H1 (cell line): Measurements from ENCODE around the gene PAX7. TPM values are rescaled to one million over a fixed set of nuclear protein-coding genes. Genes with fewer than 3 reads are reported as not detected.

Experiments
- CTCF ChIA-PET: fragments of 300-600 bp; sonication (Branson Sonifier 250); formaldehyde crosslinking; loops from one replicate; lab custom pipeline; 2021; ENCODE audit not compliant: partially characterized antibody; lab: Charles Lee
- POLR2A ChIA-PET: fragments of 300-600 bp; sonication (Branson Sonifier 250); formaldehyde crosslinking; loops from one replicate; lab custom pipeline; 2021; ENCODE audit warnings: inconsistent platforms; ENCODE audit not compliant: partially characterized antibody; lab: Charles Lee
- DNase-seq, 2 experiments: peaks; one replicate each; pipeline versions ENCODE4 v3.0.0 to v3.0.0-alpha.2; 2010 to 2022; ENCODE audit warnings: low spot score in 2 of 2, low read depth in 1 of 2, mixed read lengths in 1 of 2
- FAIRE-seq: peaks from 2 replicates; lab custom pipeline; 2011; peaks lifted over from hg19 to GRCh38; lab: Jason Lieb, UNC
- H2AFZ ChIP-seq: 2 replicates; pipeline ENCODE4 v1.8.1; 2012; ENCODE audit warnings: low read length, inconsistent platforms
- H2AK5ac ChIP-seq: 2 replicates; pipeline ENCODE4 v1.6.1; 2013; ENCODE audit warnings: low read depth, low read length
- H2BK120ac ChIP-seq: replicated peaks from 2 replicates; pipeline ENCODE3; 2013; ENCODE audit warnings: low read depth, low read length, inconsistent platforms
- H2BK12ac ChIP-seq: 2 replicates; pipeline ENCODE4 v1.6.1; 2013; ENCODE audit warnings: low read depth, low read length
- H2BK15ac ChIP-seq: 2 replicates; pipeline ENCODE4 v1.6.1; 2013; ENCODE audit warnings: low read length
- H2BK20ac ChIP-seq: 2 replicates; pipeline ENCODE4 v1.6.1; 2013; ENCODE audit warnings: low read length
- H2BK5ac ChIP-seq: 2 replicates; pipeline ENCODE4 v1.6.1; 2013; ENCODE audit warnings: low read depth, low read length
- H3K14ac ChIP-seq: 2 replicates; pipeline ENCODE4 v1.6.1; 2013; ENCODE audit warnings: inconsistent platforms; ENCODE audit not compliant: insufficient read length
- H3K18ac ChIP-seq: 2 replicates; pipeline ENCODE4 v1.6.1; 2013; ENCODE audit warnings: low read length; ENCODE audit errors: extremely low read depth
- H3K23ac ChIP-seq: 2 replicates; pipeline ENCODE4 v1.6.1; 2013; ENCODE audit warnings: inconsistent platforms; ENCODE audit not compliant: insufficient read length
- H3K23me2 ChIP-seq: 2 replicates; pipeline ENCODE4 v1.6.1; 2013; ENCODE audit warnings: low read depth, low read length
- H3K27ac ChIP-seq: 2 replicates; pipeline ENCODE4 v1.6.1; 2011; ENCODE audit warnings: low read depth, low read length, inconsistent platforms
- H3K27me3 ChIP-seq, 4 experiments: replicated peaks in 1 of 4; 1 replicate in 1 of 4; 2 replicates in 3 of 4; pipeline versions ENCODE4 v1.6.1 to v1.8.1; 2011 to 2013; ENCODE audit warnings: low read length in 3 of 4, mild to moderate bottlenecking in 3 of 4, inconsistent platforms in 2 of 4, mixed read lengths in 2 of 4, moderate library complexity in 1 of 4; ENCODE audit not compliant: control insufficient read depth in 3 of 4, insufficient read depth in 3 of 4; ENCODE audit errors: extremely low read depth in 1 of 4
- H3K36me3 ChIP-seq, 4 experiments: 2 replicates each; pipeline versions ENCODE4 v1.6.1 to v1.8.1; 2011 to 2013; ENCODE audit warnings: mild to moderate bottlenecking in 4 of 4, low read length in 3 of 4, moderate library complexity in 2 of 4, control low read depth in 1 of 4, inconsistent platforms in 1 of 4; ENCODE audit not compliant: insufficient read depth in 4 of 4, control insufficient read depth in 2 of 4
- H3K4ac ChIP-seq: replicated peaks from 2 replicates; pipeline ENCODE3; 2013; ENCODE audit warnings: low read length, low read depth, mixed read lengths, inconsistent platforms; ENCODE audit not compliant: insufficient read length
- H3K4me1 ChIP-seq, 4 experiments: replicated peaks in 1 of 4; 1 replicate in 1 of 4; 2 replicates in 3 of 4; pipeline versions ENCODE4 v1.6.1 to v1.8.1; 2011 to 2013; ENCODE audit warnings: low read length in 3 of 4, inconsistent platforms in 2 of 4, mixed read lengths in 1 of 4; ENCODE audit not compliant: insufficient read depth in 4 of 4, control insufficient read depth in 3 of 4
- H3K4me2 ChIP-seq, 2 experiments: 2 replicates each; pipeline versions ENCODE4 v1.6.1 to v1.8.1; 2011 to 2013; ENCODE audit warnings: low read depth in 2 of 2, low read length in 2 of 2, control low read depth in 1 of 2, inconsistent platforms in 1 of 2, mild to moderate bottlenecking in 1 of 2; ENCODE audit not compliant: insufficient read depth in 1 of 2
- H3K4me3 ChIP-seq, 4 experiments: fragments of 200-600, 300-600 bp in 1 of 4; sonication (generic), shearing (Covaris generic), sonication (Bioruptor Twin) in 1 of 4; 2 replicates each; pipeline versions ENCODE4 v1.5.1 to v1.8.1; 2011 to 2016; ENCODE audit warnings: low read length in 4 of 4, low read depth in 3 of 4, control low read depth in 2 of 4, inconsistent platforms in 2 of 4, mild to moderate bottlenecking in 2 of 4, mixed read lengths in 1 of 4, moderate library complexity in 1 of 4; ENCODE audit not compliant: insufficient read depth in 2 of 4; ENCODE audit errors: extremely low read depth in 1 of 4
- H3K56ac ChIP-seq: replicated peaks from 2 replicates; pipeline ENCODE3; 2013; ENCODE audit warnings: low read depth, mild to moderate bottlenecking, mixed read lengths, low read length, inconsistent platforms; ENCODE audit not compliant: insufficient read length
- H3K79me1 ChIP-seq: 2 replicates; pipeline ENCODE4 v1.6.1; 2013; ENCODE audit warnings: low read depth, low read length, control low read depth
- H3K79me2 ChIP-seq, 2 experiments: 2 replicates each; pipeline versions ENCODE4 v1.6.1 to v1.8.1; 2012 to 2013; ENCODE audit warnings: low read length in 2 of 2, mild to moderate bottlenecking in 2 of 2, inconsistent platforms in 1 of 2; ENCODE audit not compliant: insufficient read depth in 2 of 2, control insufficient read depth in 1 of 2
- H3K9ac ChIP-seq, 4 experiments: replicated peaks in 1 of 4; 1 replicate in 1 of 4; 2 replicates in 3 of 4; pipeline versions ENCODE4 v1.6.1 to v1.8.1; 2011 to 2013; ENCODE audit warnings: low read depth in 3 of 4, low read length in 3 of 4, control low read depth in 2 of 4, mild to moderate bottlenecking in 2 of 4, moderate library complexity in 2 of 4, inconsistent platforms in 1 of 4; ENCODE audit errors: extremely low read depth in 1 of 4
- H3K9me3 ChIP-seq, 2 experiments: 2 replicates each; pipeline versions ENCODE4 v1.6.1 to v1.8.1; 2012 to 2013; ENCODE audit warnings: mild to moderate bottlenecking in 2 of 2, moderate library complexity in 2 of 2, control low read depth in 1 of 2, inconsistent platforms in 1 of 2, low read depth in 1 of 2, low read length in 1 of 2, mixed read lengths in 1 of 2; ENCODE audit not compliant: insufficient read depth in 2 of 2
- H4K20me1 ChIP-seq, 2 experiments: replicated peaks in 1 of 2; 2 replicates each; pipeline versions ENCODE3 to v1.8.1; 2011 to 2013; ENCODE audit warnings: inconsistent platforms in 2 of 2, low read length in 2 of 2, mild to moderate bottlenecking in 1 of 2; ENCODE audit not compliant: insufficient read depth in 2 of 2, control insufficient read depth in 1 of 2
- H4K5ac ChIP-seq: 2 replicates; pipeline ENCODE4 v1.6.1; 2013; ENCODE audit warnings: low read length, low read depth, mixed read lengths, inconsistent platforms; ENCODE audit not compliant: insufficient read length
- H4K8ac ChIP-seq: 2 replicates; pipeline ENCODE4 v1.8.0; 2013; ENCODE audit warnings: mild to moderate bottlenecking, moderate library complexity, low read length, inconsistent platforms; ENCODE audit not compliant: insufficient read depth; ENCODE audit errors: extremely low read depth
- H4K91ac ChIP-seq: replicated peaks from 2 replicates; pipeline ENCODE3; 2013; ENCODE audit warnings: low read length, mixed read lengths, inconsistent platforms; ENCODE audit not compliant: insufficient read length
- BACH1 ChIP-seq: IDR thresholded peaks from 2 replicates; pipeline ENCODE4 v1.6.1; 2012; ENCODE audit warnings: low read length, improper control_type of control experiment
- CBX5 ChIP-seq: fragments of 300-800, 300-1000 bp; sonication (generic); IDR thresholded peaks from 2 replicates; pipeline ENCODE4 v1.7.1; 2016; ENCODE audit warnings: antibody characterized with exemption, low read length, low read depth
- EP300 ChIP-seq, 2 experiments: IDR thresholded peaks; 1 replicate in 1 of 2; 2 replicates in 1 of 2; pipeline ENCODE4 v1.6.1; 2011 to 2012; ENCODE audit warnings: low read depth in 2 of 2, low read length in 2 of 2, mild to moderate bottlenecking in 2 of 2, borderline replicate concordance in 1 of 2, inconsistent platforms in 1 of 2, moderate library complexity in 1 of 2
- EZH2 ChIP-seq: fragments of 200-600 bp; sonication (generic); IDR thresholded peaks from 2 replicates; pipeline ENCODE4 v1.7.1; 2012; ENCODE audit warnings: low read depth, mild to moderate bottlenecking, moderate library complexity, low read length, inconsistent platforms; ENCODE audit not compliant: severe bottlenecking
- FOSL1 ChIP-seq: IDR thresholded peaks from 2 replicates; pipeline ENCODE4 v1.6.1; 2011; ENCODE audit warnings: mild to moderate bottlenecking, low read depth, low read length, moderate library complexity; ENCODE audit not compliant: insufficient read depth
- MAFK ChIP-seq: IDR thresholded peaks from 2 replicates; pipeline ENCODE4 v1.6.1; 2012; ENCODE audit warnings: low read depth, mild to moderate bottlenecking, improper control_type of control experiment, low read length
- POU5F1 ChIP-seq: IDR thresholded peaks from 2 replicates; pipeline ENCODE4 v1.6.1; 2011; ENCODE audit warnings: low read depth, mild to moderate bottlenecking, low read length, moderate library complexity
- RXRA ChIP-seq: IDR thresholded peaks from 2 replicates; pipeline ENCODE4 v1.6.1; 2011; ENCODE audit warnings: low read depth, mild to moderate bottlenecking, low read length, moderate library complexity; ENCODE audit not compliant: insufficient read depth
- SIN3A ChIP-seq, 2 experiments: IDR thresholded peaks in 1 of 2; conservative IDR thresholded peaks in 1 of 2; 2 replicates each; pipeline ENCODE4 v1.6.1; 2011 to 2012; ENCODE audit warnings: low read length in 2 of 2, improper control_type of control experiment in 1 of 2, low read depth in 1 of 2, mild to moderate bottlenecking in 1 of 2
- SRF ChIP-seq: IDR thresholded peaks from 2 replicates; pipeline ENCODE4 v1.6.1; 2011; ENCODE audit warnings: mild to moderate bottlenecking, low read depth, low read length, moderate library complexity
- TAF1 ChIP-seq: IDR thresholded peaks from 2 replicates; pipeline ENCODE4 v1.6.1; 2011; ENCODE audit warnings: mild to moderate bottlenecking, low read depth, low read length
- TEAD4 ChIP-seq: IDR thresholded peaks from 2 replicates; pipeline ENCODE4 v1.6.1; 2012; ENCODE audit warnings: low read depth, low read length, inconsistent platforms, mixed read lengths
- ZNF274 ChIP-seq: IDR thresholded peaks from 2 replicates; pipeline ENCODE4 v1.7.0; 2012; ENCODE audit warnings: low read length, borderline replicate concordance; ENCODE audit errors: extremely low read depth
- whole genome bisulfite sequencing, 2 experiments: shearing (Covaris generic) in 1 of 2; methylation state at CpG; one replicate each; pipeline versions ENCODE4 v1.1.6 to v1.1.7; 2013 to 2015; ENCODE audit warnings: low lambda C conversion rate in 2 of 2, mixed read lengths in 2 of 2, inconsistent platforms in 1 of 2, low coverage in 1 of 2, missing lambda C conversion rate in 1 of 2; ENCODE audit not compliant: insufficient replicate concordance in 2 of 2, insufficient coverage in 1 of 2, insufficient read length in 1 of 2; ENCODE audit errors: extremely low coverage in 1 of 2, missing lambda C conversion rate in 1 of 2; 5-methylcytosine and 5-hydroxymethylcytosine counted together
- polyA plus RNA-seq, 7 experiments: library from polyadenylated mRNA; depleted of rRNA in 3 of 7; stranded (reverse) in 5 of 7; unstranded in 2 of 7; fragments of >200 nt in 5 of 7; fragments of 200-250 nt in 2 of 7; gene quantifications; 1 replicate in 5 of 7; 2 replicates in 1 of 7; 4 replicates in 1 of 7; pipeline versions ENCODE4 v1.2.1 to v1.2.3, GENCODE V29; 2011 to 2013; ENCODE audit warnings: missing spikeins in 2 of 7, mixed read lengths in 2 of 7
- total RNA-seq: library from RNA; stranded (reverse); fragmentation: NEBNext Ultra II Directional; extraction: Animal tissue kit (Norgen Biotek cat#: 25700); gene quantifications from 2 replicates; pipeline ENCODE4 v1.2.1, GENCODE V29; 2021
- TF ChIP-seq, protein P1 (sequence below): IDR thresholded peaks from 2 replicates; pipeline ENCODE4 v1.6.1; 2012; ENCODE audit warnings: inconsistent platforms

The PAX7 gene
- total and polyA plus RNA-seq, 2 of the 8 experiments (the other 6 are each of a cell fraction or from before 2014, with no cell fraction given) = not detected

GRCh38 chr1:18769140-18769539 is 138.5 kb downstream of the PAX7 start:
- H3K9ac ChIP-seq = no peak overlapping the region
- FAIRE-seq (no peak), DNase-seq (no peak)
- peaks cover 0 to 2% of the 10 kb centered on the region in 2 experiments for H4K20me1 ChIP-seq
- H3K23me2 ChIP-seq = no peaks in the 10 kb centered on the region
- no peak overlapping the region for H3K14ac ChIP-seq
- H2BK5ac ChIP-seq = no peak overlapping the region
- peaks cover 0 to 2% (median 0%) of the 10 kb centered on the region in 4 experiments; a peak in 4 of 7 replicates for H3K27me3 ChIP-seq
- POLR2A ChIA-PET = no interaction called here
- H3K4me3 ChIP-seq = no peak overlapping the region
- CTCF ChIA-PET = no interaction called here
- H3K79me1 ChIP-seq = no peaks in the 10 kb centered on the region
- H2BK12ac ChIP-seq = no peak overlapping the region
- H3K4me1 ChIP-seq = no peaks in the 10 kb centered on the region
- no peaks in the 10 kb centered on the region for H3K36me3 ChIP-seq
- H4K91ac ChIP-seq = no peak overlapping the region
- H3K56ac ChIP-seq = no peak overlapping the region
- no peak for TF ChIP-seq ZNF274
- no peak for TF ChIP-seq EZH2
- TF ChIP-seq CBX5 = no peak
- TF ChIP-seq MAFK = no peak
- TF ChIP-seq TAF1 = no peak
- TF ChIP-seq RXRA = no peak
- TF ChIP-seq SIN3A (conservative IDR thresholded peaks at IDR 0.05 in 1 of 2, IDR thresholded peaks at IDR 0.05 in 1 of 2; ENCODE audit: low read depth in 1 of 2, low read length in 2 of 2) = no peak
- no peak for TF ChIP-seq EP300 (IDR thresholded peaks at IDR 0.05; ENCODE audit: borderline replicate concordance in 1 of 2, low read depth in 2 of 2, low read length in 2 of 2)
- no peak for TF ChIP-seq SRF
- no peak for TF ChIP-seq TEAD4
- TF ChIP-seq FOSL1 = no peak
- TF ChIP-seq POU5F1 = no peak
- TF ChIP-seq, protein P1, sequence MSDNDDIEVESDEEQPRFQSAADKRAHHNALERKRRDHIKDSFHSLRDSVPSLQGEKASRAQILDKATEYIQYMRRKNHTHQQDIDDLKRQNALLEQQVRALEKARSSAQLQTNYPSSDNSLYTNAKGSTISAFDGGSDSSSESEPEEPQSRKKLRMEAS = no peak
- no peak for TF ChIP-seq BACH1
- no peak overlapping the region for H4K8ac ChIP-seq
- no peak overlapping the region for H3K4ac ChIP-seq
- H3K79me2 ChIP-seq = no peaks in the 10 kb centered on the region
- H3K23ac ChIP-seq = no peak overlapping the region
- no peak overlapping the region for H2AFZ ChIP-seq
- no peak overlapping the region for H2BK15ac ChIP-seq
- no peak overlapping the region for H3K18ac ChIP-seq
- no peak overlapping the region for H2BK120ac ChIP-seq
- no peak overlapping the region for H3K27ac ChIP-seq
- no peak overlapping the region for H4K5ac ChIP-seq
- H3K4me2 ChIP-seq = no peak overlapping the region
- 81% methylated on average over 7 of the region's 7 CpGs; no CpG with 5 or more reads in 1 of the 2 experiments for WGBS, 2 experiments
- no peaks in the 10 kb centered on the region for H3K9me3 ChIP-seq
- H2AK5ac ChIP-seq = no peak overlapping the region
- no peak overlapping the region for H2BK20ac ChIP-seq
